HCT116 (cell line): ENCODE results near the gene ASRGL1. TPM values are rescaled to one million over a fixed set of nuclear protein-coding genes. Genes with fewer than 3 reads are reported as not detected.
"Not testable (repeated sequence)": the region's sequence is repeated elsewhere in the genome, so short reads cannot be mapped to it uniquely, and the experiment has no call there.

Experiments used
- ATAC-seq: fragments of 200-7000 bp; cut with Tn5 transposase; 2 replicates; pipeline ENCODE4 v1.9.1; 2020; ENCODE audit warnings: mild to moderate bottlenecking, moderate library complexity
- BruUV-seq: library from RNA; stranded (reverse); fragments of 400-500 nt; replicated peaks from 2 replicates; lab custom pipeline; 2021; lab: Mats Ljungman, UMichigan
- CTCF ChIA-PET: fragments of 300-600 bp; sonication (Branson Sonifier 250); formaldehyde crosslinking; loops from one replicate; lab custom pipeline; 2021; ENCODE audit warnings: antibody characterized with exemption; lab: Charles Lee
- POLR2A ChIA-PET: fragments of 300-600, 350-600 bp; sonication (Branson Sonifier 250); formaldehyde crosslinking; loops from one replicate; lab custom pipeline; 2021; ENCODE audit warnings: antibody characterized with exemption; lab: Charles Lee
- RAD21 ChIA-PET, 2 experiments: fragments of 300-600 bp; sonication (Branson Sonifier 250); formaldehyde crosslinking; loops; one replicate each; lab custom pipeline; 2023; ENCODE audit warnings: low total read pairs in 2 of 2; ENCODE audit not compliant: uncharacterized antibody in 2 of 2, unreplicated experiment in 2 of 2, low non-redundant PET in 1 of 2; lab: Charles Lee
- DNase-seq: peaks from one replicate; pipeline ENCODE4 v3.0.0-alpha.2; 2010; ENCODE audit warnings: low read depth, low spot score
- H2AFZ ChIP-seq: fragments of 200-600 bp; shearing (Covaris generic), sonication (generic); 2 replicates; pipeline ENCODE4 v1.6.1; 2017; ENCODE audit warnings: low read depth, mixed run types, mixed read lengths, antibody characterized with exemption, low read length; ENCODE audit not compliant: poor library complexity, severe bottlenecking
- H3K27ac ChIP-seq: 2 replicates; pipeline ENCODE4 v1.5.1; 2012; ENCODE audit warnings: low read depth, low read length
- H3K27me3 ChIP-seq: fragments of 200-600 bp; sonication (generic); 2 replicates; pipeline ENCODE4 v1.6.1; 2016; ENCODE audit warnings: mixed run types, low read length, mixed read lengths; ENCODE audit not compliant: insufficient read depth
- H3K36me3 ChIP-seq, 2 experiments: fragments of 200-500 bp in 1 of 2; fragments of 200-600 bp in 1 of 2; sonication (Bioruptor generic) in 1 of 2; sonication (generic) in 1 of 2; 2 replicates each; pipeline versions ENCODE4 v1.5.1 to v1.6.1; 2014 to 2016; ENCODE audit warnings: low read length in 2 of 2, inconsistent platforms in 1 of 2, mixed read lengths in 1 of 2, mixed run types in 1 of 2; ENCODE audit not compliant: insufficient read depth in 2 of 2, control insufficient read depth in 1 of 2
- H3K4me1 ChIP-seq, 2 experiments: fragments of 200-600 bp in 1 of 2; sonication (generic) in 1 of 2; 2 replicates each; pipeline versions ENCODE4 v1.5.1 to v1.6.1; 2012 to 2017; ENCODE audit warnings: low read length in 2 of 2, inconsistent platforms in 1 of 2, mild to moderate bottlenecking in 1 of 2, mixed read lengths in 1 of 2, mixed run types in 1 of 2, moderate library complexity in 1 of 2; ENCODE audit not compliant: insufficient read depth in 2 of 2, control insufficient read depth in 1 of 2
- H3K4me2 ChIP-seq: fragments of 200-600 bp; sonication (generic); 2 replicates; pipeline ENCODE4 v1.6.1; 2017; ENCODE audit warnings: mixed run types, low read length, mixed read lengths
- H3K4me3 ChIP-seq, 2 experiments: fragments of 200-600 bp in 1 of 2; sonication (generic) in 1 of 2; replicated peaks in 1 of 2; 2 replicates each; pipeline ENCODE4 v1.5.1; 2011 to 2016; ENCODE audit warnings: low read length in 2 of 2, control low read depth in 1 of 2, low read depth in 1 of 2, mild to moderate bottlenecking in 1 of 2, mixed read lengths in 1 of 2, mixed run types in 1 of 2
- H3K79me2 ChIP-seq: fragments of 200-600 bp; sonication (generic); 2 replicates; pipeline ENCODE4 v1.6.1; 2017; ENCODE audit warnings: mild to moderate bottlenecking, mixed run types, low read length, moderate library complexity, mixed read lengths; ENCODE audit not compliant: insufficient read depth
- H3K9ac ChIP-seq: fragments of 200-600 bp; sonication (generic); 2 replicates; pipeline ENCODE4 v1.6.1; 2016; ENCODE audit warnings: low read length, mixed read lengths
- H3K9me2 ChIP-seq: fragments of 200-600 bp; sonication (generic), shearing (Covaris generic); 2 replicates; pipeline ENCODE4 v1.6.1; 2017; ENCODE audit warnings: mixed run types, mild to moderate bottlenecking, moderate library complexity; ENCODE audit not compliant: insufficient read depth
- H3K9me3 ChIP-seq, 2 experiments: fragments of 200-500 bp in 1 of 2; fragments of 200-600 bp in 1 of 2; sonication (Bioruptor generic) in 1 of 2; sonication (generic) in 1 of 2; 2 replicates each; pipeline ENCODE4 v1.6.1; 2014 to 2017; ENCODE audit warnings: low read length in 2 of 2, mixed read lengths in 2 of 2, inconsistent platforms in 1 of 2, low read depth in 1 of 2, mild to moderate bottlenecking in 1 of 2, mixed run types in 1 of 2, moderate library complexity in 1 of 2; ENCODE audit not compliant: control insufficient read depth in 1 of 2, insufficient read depth in 1 of 2
- H4K20me1 ChIP-seq: fragments of 200-600 bp; sonication (generic), shearing (Covaris generic); 2 replicates; pipeline ENCODE4 v1.6.1; 2017; ENCODE audit warnings: mixed run types, mild to moderate bottlenecking, moderate library complexity; ENCODE audit not compliant: insufficient read depth
- EGR1 ChIP-seq: IDR thresholded peaks from 2 replicates; pipeline ENCODE4 v1.6.1; 2012; ENCODE audit warnings: low read depth
- ELF1 ChIP-seq: IDR thresholded peaks from 2 replicates; pipeline ENCODE4 v1.6.1; 2012; ENCODE audit warnings: low read depth, borderline replicate concordance
- EZH2phosphoT487 ChIP-seq: fragments of 200-600 bp; IDR thresholded peaks from 2 replicates; pipeline ENCODE4 v1.6.1; 2018; ENCODE audit warnings: antibody characterized with exemption, borderline replicate concordance
- JUND ChIP-seq: IDR thresholded peaks from 2 replicates; pipeline ENCODE4 v1.6.1; 2012
- POLR2A ChIP-seq: IDR thresholded peaks from 2 replicates; pipeline ENCODE4 v1.7.0; 2011; ENCODE audit warnings: borderline replicate concordance; ENCODE audit not compliant: insufficient read depth, insufficient read length; ENCODE audit errors: extremely low read depth
- POLR2AphosphoS5 ChIP-seq: IDR thresholded peaks from 2 replicates; pipeline ENCODE4 v1.6.1; 2011; ENCODE audit warnings: mild to moderate bottlenecking, low read depth, low read length, moderate library complexity
- intact Hi-C: fragments of 100-400 bp; cut with micrococcal nuclease; formaldehyde crosslinking; loops from 2 replicates; pipeline ENCODE4 v1.10.0; 2022
- total RNA-seq: library from RNA; stranded (reverse); gene quantifications from one replicate; pipeline ENCODE4 v1.2.1, GENCODE V29; 2021; ENCODE audit not compliant: unreplicated experiment

The ASRGL1 gene
- total RNA-seq, 1 experiment from 2014 or later = 27.6 TPM

DNA sequence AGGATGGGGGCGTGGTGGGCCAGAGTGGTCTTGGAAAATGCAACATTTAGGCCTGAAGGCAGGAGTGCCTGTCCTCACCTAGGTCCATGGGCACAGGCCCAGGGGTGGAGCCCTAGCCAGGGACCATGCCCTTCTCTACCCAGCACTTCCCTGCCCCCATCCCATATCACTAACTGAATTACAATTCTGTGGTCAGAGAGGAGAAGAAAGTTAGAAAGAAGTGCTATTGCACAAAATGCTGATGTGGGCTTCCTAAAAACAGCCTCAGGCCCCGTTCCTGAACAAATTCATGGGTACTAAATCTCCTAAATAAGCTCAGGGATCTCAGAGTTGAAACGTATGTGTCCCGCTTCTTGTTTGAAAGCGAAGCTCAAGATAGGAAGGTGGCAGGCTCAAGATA is 3.5 kb upstream of the ASRGL1 start:
- ATAC-seq (no peak), DNase-seq (no peak)
- ChIA-PET RAD21 (no interaction called here), POLR2A (no interaction called here), CTCF (no interaction called here)
- Histone ChIP-seq H3K4me3 (no peak overlapping the region), H3K9me2 (no peaks in the 10 kb centered on the region), H3K27ac (no peak overlapping the region), H3K79me2 (no peaks in the 10 kb centered on the region), H3K27me3 (no peaks in the 10 kb centered on the region), H3K36me3 (no peaks in the 10 kb centered on the region), H3K4me2 (no peak overlapping the region), H3K4me1 (peaks cover 0 to 17% of the 10 kb centered on the region in 2 experiments; a peak in 2 of 4 replicates), H4K20me1 (no peaks in the 10 kb centered on the region), H3K9me3 (no peaks in the 10 kb centered on the region), H2AFZ (no peak overlapping the region), H3K9ac (no peak overlapping the region)
- no TSS peak for BruUV-seq
- TF ChIP-seq EZH2phosphoT487 (no peak), POLR2AphosphoS5 (no peak), EGR1 (no peak), ELF1 (no peak), JUND (no peak), POLR2A (no peak)
- intact Hi-C loops = no loop called here

GRCh38 chr11:62336949-62337302 is 322 bp upstream of the ASRGL1 start:
- H3K79me2 ChIP-seq, H3K27me3 ChIP-seq, BruUV-seq, H3K9me2 ChIP-seq, intact Hi-C loops, DNase-seq, H4K20me1 ChIP-seq, ATAC-seq, H3K9me3 ChIP-seq, H3K36me3 ChIP-seq, H3K27ac ChIP-seq, POLR2A ChIA-PET: not testable (repeated sequence)
- peak overlapping the region; percentile 64 for H3K9ac ChIP-seq
- CTCF ChIA-PET = interaction anchor here (1.7 kb wide), 1 partner anchor 14 kb away, joined by 4 read pairs; no protein-coding TSS in a partner anchor
- peak overlapping the region; percentile 88 for H3K4me2 ChIP-seq
- peaks cover 0 to 17% of the 10 kb centered on the region in 2 experiments; a peak in 2 of 4 replicates for H3K4me1 ChIP-seq
- peak overlapping the region; percentile 66 to 78 for H3K4me3 ChIP-seq
- peak overlapping the region; percentile 65 for H2AFZ ChIP-seq
- RAD21 ChIA-PET = interaction anchor here in 1 of 2 experiments (0.6 kb wide), 1 partner anchor 10 kb away, joined by 3 read pairs; no protein-coding TSS in a partner anchor
